Hepatocyte (in vitro differentiated cells): Measurements from ENCODE around the gene GTF2B.
"Not testable (repeated sequence)": the region's sequence is repeated elsewhere in the genome, so short reads cannot be mapped to it uniquely, and the experiment has no call there.

Experiments used
- EZH2 ChIP-seq: fragments of 200-600 bp; sonication (generic); IDR thresholded peaks from 2 replicates; pipeline ENCODE4 v1.6.1; 2016; ENCODE audit warnings: antibody characterized with exemption, mild to moderate bottlenecking, borderline replicate concordance
- TF ChIP-seq, protein P1 (sequence below): fragments of 200-600 bp; sonication (generic); IDR thresholded peaks from 2 replicates; pipeline ENCODE4 v1.5.1; 2016; ENCODE audit warnings: antibody characterized with exemption, mild to moderate bottlenecking; ENCODE audit not compliant: poor library complexity

DNA sequence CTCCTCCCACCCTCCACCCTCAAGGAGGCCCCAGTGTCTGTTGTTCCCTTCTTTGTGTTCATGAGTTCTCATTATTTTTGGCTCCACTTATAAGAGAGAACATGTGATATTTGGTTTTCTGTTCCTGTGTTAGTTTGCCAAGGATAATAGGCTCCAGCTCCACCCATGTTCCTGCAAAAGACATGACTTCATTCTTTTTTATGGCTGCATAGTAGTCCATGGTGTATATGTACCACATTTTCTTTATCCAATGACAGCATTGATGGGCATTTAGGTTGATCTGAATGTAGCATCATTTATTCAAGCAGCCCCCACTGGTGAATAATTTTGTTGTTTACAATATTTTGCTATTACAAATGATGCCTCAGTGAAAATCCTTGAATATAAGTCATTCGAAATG lies 47.2 kb upstream of the GTF2B start:
- TF ChIP-seq, protein P1, sequence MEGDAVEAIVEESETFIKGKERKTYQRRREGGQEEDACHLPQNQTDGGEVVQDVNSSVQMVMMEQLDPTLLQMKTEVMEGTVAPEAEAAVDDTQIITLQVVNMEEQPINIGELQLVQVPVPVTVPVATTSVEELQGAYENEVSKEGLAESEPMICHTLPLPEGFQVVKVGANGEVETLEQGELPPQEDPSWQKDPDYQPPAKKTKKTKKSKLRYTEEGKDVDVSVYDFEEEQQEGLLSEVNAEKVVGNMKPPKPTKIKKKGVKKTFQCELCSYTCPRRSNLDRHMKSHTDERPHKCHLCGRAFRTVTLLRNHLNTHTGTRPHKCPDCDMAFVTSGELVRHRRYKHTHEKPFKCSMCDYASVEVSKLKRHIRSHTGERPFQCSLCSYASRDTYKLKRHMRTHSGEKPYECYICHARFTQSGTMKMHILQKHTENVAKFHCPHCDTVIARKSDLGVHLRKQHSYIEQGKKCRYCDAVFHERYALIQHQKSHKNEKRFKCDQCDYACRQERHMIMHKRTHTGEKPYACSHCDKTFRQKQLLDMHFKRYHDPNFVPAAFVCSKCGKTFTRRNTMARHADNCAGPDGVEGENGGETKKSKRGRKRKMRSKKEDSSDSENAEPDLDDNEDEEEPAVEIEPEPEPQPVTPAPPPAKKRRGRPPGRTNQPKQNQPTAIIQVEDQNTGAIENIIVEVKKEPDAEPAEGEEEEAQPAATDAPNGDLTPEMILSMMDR, result not testable (repeated sequence)
- TF ChIP-seq EZH2, result not testable (repeated sequence)
